ENCODE data around the gene RBM15B. TPM values are rescaled to one million over a fixed set of nuclear protein-coding genes. Genes with fewer than 3 reads are reported as not detected.
A peak's percentile ranks its signal among the peaks of the same experiment; 100 is the strongest.
"Not testable (repeated sequence)": the region's sequence is repeated elsewhere in the genome, so short reads cannot be mapped to it uniquely, and the experiment has no call there.

The RBM15B gene
- total and polyA plus RNA-seq, 11 donors: 4.0 to 21.5 (median 15.7) TPM

DNA sequence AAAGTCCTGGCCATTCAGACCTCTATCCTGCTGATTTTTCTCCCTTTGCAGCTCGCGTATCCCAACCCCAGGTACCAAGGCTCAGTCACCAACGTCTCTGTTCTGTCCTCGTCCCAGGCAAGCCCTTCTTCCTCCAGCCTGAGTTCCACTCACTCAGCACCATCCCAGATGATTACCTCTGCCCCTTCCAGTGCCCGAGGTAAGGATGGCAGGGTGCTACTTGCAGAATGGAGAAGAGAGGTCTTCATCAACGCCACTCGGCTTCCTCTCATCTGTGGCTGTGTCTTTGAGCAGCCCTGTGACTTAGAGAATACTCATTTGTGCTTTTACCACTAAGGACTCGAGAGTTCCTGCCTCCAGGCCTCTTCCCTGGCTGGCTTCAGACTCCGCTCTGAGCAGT is 28.6 kb upstream of the RBM15B start:
- Histone ChIP-seq H3K27me3 (no peaks in the 10 kb centered on the region), H3K4me3 (no peak overlapping the region), H3K4me1 (no peaks in the 10 kb centered on the region), H3K9me3 (peaks cover 0 to 6% (median 0%) of the 10 kb centered on the region in 12 donors), H3K27ac (no peak overlapping the region), H3K36me3 (no peaks in the 10 kb centered on the region)
- ATAC-seq (no peak), DNase-seq (no peak)
- intact Hi-C loops (cut with DNase I): loop anchor here in 1 of 10 donors (10.0 kb wide), 1 partner anchor 398 kb away; no protein-coding TSS in a partner anchor
- WGBS, 4 donors: 84 to 89% (median 86%) methylated on average over 9 of the region's 9 CpGs
- TF ChIP-seq, protein P1, sequence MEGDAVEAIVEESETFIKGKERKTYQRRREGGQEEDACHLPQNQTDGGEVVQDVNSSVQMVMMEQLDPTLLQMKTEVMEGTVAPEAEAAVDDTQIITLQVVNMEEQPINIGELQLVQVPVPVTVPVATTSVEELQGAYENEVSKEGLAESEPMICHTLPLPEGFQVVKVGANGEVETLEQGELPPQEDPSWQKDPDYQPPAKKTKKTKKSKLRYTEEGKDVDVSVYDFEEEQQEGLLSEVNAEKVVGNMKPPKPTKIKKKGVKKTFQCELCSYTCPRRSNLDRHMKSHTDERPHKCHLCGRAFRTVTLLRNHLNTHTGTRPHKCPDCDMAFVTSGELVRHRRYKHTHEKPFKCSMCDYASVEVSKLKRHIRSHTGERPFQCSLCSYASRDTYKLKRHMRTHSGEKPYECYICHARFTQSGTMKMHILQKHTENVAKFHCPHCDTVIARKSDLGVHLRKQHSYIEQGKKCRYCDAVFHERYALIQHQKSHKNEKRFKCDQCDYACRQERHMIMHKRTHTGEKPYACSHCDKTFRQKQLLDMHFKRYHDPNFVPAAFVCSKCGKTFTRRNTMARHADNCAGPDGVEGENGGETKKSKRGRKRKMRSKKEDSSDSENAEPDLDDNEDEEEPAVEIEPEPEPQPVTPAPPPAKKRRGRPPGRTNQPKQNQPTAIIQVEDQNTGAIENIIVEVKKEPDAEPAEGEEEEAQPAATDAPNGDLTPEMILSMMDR (IDR thresholded peaks at IDR 0.05): no peak
- TF ChIP-seq POLR2A (IDR thresholded peaks at IDR 0.05): no peak

DNA sequence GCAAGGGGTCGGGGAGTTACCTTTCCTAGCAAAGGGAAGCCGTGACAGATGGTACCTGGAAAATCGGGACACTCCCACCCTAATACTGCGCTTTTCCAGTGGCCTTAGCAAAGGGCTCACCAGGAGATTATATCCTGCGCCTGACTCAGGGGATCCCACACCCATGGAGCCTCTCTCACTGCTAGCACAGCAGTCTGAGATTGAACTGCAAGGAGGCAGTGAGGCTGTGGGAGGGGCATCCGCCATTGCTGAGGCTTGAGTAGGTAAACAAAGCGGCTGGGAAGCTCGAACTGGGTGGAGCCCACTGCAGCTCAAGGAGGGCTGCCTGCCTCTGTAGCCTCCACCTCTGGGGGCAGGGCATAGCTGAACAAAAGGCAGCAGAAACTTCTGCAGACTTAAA is 22.8 kb upstream of the RBM15B start:
- not testable (repeated sequence) for H3K36me3 ChIP-seq, H3K27ac ChIP-seq, H3K27me3 ChIP-seq, H3K4me1 ChIP-seq, H3K9me3 ChIP-seq, H3K4me3 ChIP-seq, DNase-seq, ATAC-seq
- WGBS, 4 donors: 88 to 91% (median 89%) methylated on average over 6 to 8 of the region's 8 CpGs
- intact Hi-C loops (cut with DNase I): loop anchor here in 1 of 10 donors (10.0 kb wide), 1 partner anchor 403 kb away; no protein-coding TSS in a partner anchor

DNA sequence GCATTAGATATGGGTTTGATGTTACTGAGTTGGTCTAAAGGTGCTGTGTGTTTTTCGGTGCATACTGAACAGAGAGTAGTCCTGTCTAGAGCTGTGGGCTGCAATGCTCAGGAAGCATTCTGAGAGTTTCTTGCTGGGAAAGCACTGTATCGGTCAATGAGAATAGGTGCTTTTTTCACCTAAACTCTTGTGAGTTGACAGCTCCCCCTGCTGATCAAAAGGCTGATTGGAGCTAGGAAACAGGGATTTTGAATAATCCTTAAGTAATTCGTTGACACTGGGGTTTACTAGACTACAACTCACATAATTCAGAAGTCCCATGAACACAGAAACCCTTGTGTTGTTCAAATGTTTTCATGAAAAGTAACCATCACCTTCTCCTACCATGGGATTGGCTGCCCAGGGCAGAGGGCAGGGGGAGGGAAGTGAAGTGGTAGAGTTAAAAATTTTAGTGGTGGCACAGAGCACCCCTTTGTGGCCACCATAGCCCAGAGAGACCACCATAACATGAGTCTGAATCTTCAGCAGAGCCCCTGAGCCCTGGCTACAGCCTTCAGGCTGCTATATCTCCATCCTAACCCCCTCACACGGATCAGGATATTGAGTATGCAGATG is 19.0 kb upstream of the RBM15B start:
- ATAC-seq: peak in 1 of 4 donors; percentile 17
- no peak for TF ChIP-seq POLR2A (IDR thresholded peaks at IDR 0.05)
- TF ChIP-seq, protein P1 (IDR thresholded peaks at IDR 0.05): peak; percentile 42 to 68 (median 56)
- DNase-seq: no peak
- no peaks in the 10 kb centered on the region for H3K4me1 ChIP-seq
- no peak overlapping the region for H3K27ac ChIP-seq
- WGBS, 4 donors: 25 to 38% (median 33%) methylated on average over 4 of the region's 4 CpGs
- intact Hi-C loops (cut with DNase I): loop anchor here (5.0 to 10.0 kb wide), 8 partner anchors 270 to 800 kb away; partner anchors contain the start of genes MAPKAPK3 (in 8 of the 10) and DOCK3 (in 2 of the 10)
- H3K36me3 ChIP-seq: no peaks in the 10 kb centered on the region
- no peak overlapping the region for H3K4me3 ChIP-seq
- no peaks in the 10 kb centered on the region for H3K9me3 ChIP-seq
- no peaks in the 10 kb centered on the region for H3K27me3 ChIP-seq

DNA sequence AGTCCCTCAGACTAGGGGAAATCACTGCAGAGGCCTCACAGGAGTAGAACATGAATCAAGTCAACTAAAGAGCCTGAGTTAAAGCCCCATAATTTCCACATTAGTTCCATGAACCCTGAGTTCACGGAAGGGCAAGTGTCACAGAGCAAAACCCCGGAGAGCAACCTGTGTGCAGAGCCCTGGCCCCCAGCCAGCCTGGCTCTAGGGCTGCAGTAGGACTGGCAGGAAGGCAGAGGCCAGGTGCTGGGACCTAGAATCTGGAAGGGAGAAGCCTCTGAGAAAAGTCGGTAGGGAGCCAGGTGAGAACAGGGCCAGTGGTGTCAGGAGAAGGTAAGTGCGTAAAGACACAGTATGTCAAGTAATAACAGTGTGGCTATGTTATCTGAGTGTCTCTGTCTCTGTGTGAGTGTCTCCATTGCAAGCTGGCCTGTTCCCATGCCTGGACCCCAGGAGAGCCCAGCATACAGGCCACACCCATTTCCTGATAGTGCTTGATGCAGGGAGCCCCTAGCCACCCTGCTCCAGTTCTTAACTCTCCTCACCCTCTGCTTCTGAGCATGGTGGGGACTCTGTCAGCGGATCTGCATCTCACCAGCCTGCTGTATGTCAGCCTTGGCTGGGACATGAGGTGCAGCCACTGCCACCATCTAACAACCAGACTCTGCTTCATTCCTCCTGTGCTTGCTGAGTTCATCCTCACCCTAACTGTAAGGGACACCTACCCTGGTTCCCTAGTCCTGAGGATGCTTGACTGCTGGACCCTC is 17.2 kb upstream of the RBM15B start:
- H3K4me1 ChIP-seq: no peaks in the 10 kb centered on the region
- H3K36me3 ChIP-seq: no peaks in the 10 kb centered on the region
- intact Hi-C loops (cut with DNase I): loop anchor here (5.0 to 10.0 kb wide), 8 partner anchors 272 to 802 kb away; partner anchors contain the start of genes MAPKAPK3 (in 8 of the 10) and DOCK3 (in 2 of the 10)
- DNase-seq: no peak
- H3K27me3 ChIP-seq: no peaks in the 10 kb centered on the region
- H3K4me3 ChIP-seq: no peak overlapping the region
- no peak for TF ChIP-seq POLR2A (IDR thresholded peaks at IDR 0.05)
- TF ChIP-seq, protein P1 (IDR thresholded peaks at IDR 0.05): no peak
- no peak for ATAC-seq
- no peaks in the 10 kb centered on the region for H3K9me3 ChIP-seq
- no peak overlapping the region for H3K27ac ChIP-seq
- 79 to 87% (median 85%) methylated on average over 5 of the region's 5 CpGs for WGBS, 4 donors

Data from heart left ventricle (tissue), 16 donors.